HG02840 (cell line): ENCODE measurements around the gene RBM19.

ENCODE experiments used
- ATAC-seq: cut with Tn5 transposase; IDR thresholded peaks from one replicate; pipeline ENCODE4 v1.9.1; 2021; ENCODE audit warnings: mild to moderate bottlenecking, moderate library complexity, moderate number of reproducible peaks; ENCODE audit not compliant: unreplicated experiment, low FRiP score

RBM19 gene

GRCh38 chr12:113861708-113862312 lies 104.3 kb downstream of the RBM19 start:
- ATAC-seq, result no peak

GRCh38 chr12:113860950-113861349 lies 105.2 kb downstream of the RBM19 start:
- ATAC-seq, result no peak

- no peak for ATAC-seq
Observed at GRCh38 chr12:113860059-113860820, 105.9 kb downstream of the RBM19 start.

- no peak for ATAC-seq
Observed at GRCh38 chr12:113858841-113859386, 107.2 kb downstream of the RBM19 start.

- no peak for ATAC-seq
Observed at GRCh38 chr12:113857371-113857770, 108.8 kb downstream of the RBM19 start.

GRCh38 chr12:113855998-113856397 lies 110.1 kb downstream of the RBM19 start:
- ATAC-seq, result no peak

GRCh38 chr12:113854385-113855142 lies 111.6 kb downstream of the RBM19 start:
- no peak for ATAC-seq

- no peak for ATAC-seq
Observed at GRCh38 chr12:113853491-113853890, 112.6 kb downstream of the RBM19 start.

- ATAC-seq, result no peak
Observed at GRCh38 chr12:113852695-113853490, 113.2 kb downstream of the RBM19 start.

GRCh38 chr12:113852264-113852663 lies 113.9 kb downstream of the RBM19 start:
- ATAC-seq, result no peak

GRCh38 chr12:113850309-113851056 lies 115.6 kb downstream of the RBM19 start:
- no peak for ATAC-seq

GRCh38 chr12:113847856-113848255 lies 118.3 kb downstream of the RBM19 start:
- ATAC-seq, result no peak

GRCh38 chr12:113846883-113847755 lies 119.0 kb downstream of the RBM19 start:
- ATAC-seq, result no peak

GRCh38 chr12:113845900-113846674 lies 120.0 kb downstream of the RBM19 start:
- no peak for ATAC-seq

GRCh38 chr12:113844495-113845210 lies 121.5 kb downstream of the RBM19 start:
- no peak for ATAC-seq

GRCh38 chr12:113842699-113843098 lies 123.4 kb downstream of the RBM19 start:
- ATAC-seq, result no peak

- no peak for ATAC-seq
Observed at GRCh38 chr12:113841786-113842185, 124.3 kb downstream of the RBM19 start.
